Brain microvascular endothelial cell (primary cell): ENCODE measurements around the gene SHISA6.

ENCODE experiments used
- DNase-seq: peaks from one replicate; pipeline ENCODE4 v3.0.0-alpha.2; 2020
- H3K27ac ChIP-seq: fragments of 250-450 bp; sonication (Bioruptor Pico); 2 replicates; pipeline ENCODE4 v1.5.1; 2020; ENCODE audit warnings: mild to moderate bottlenecking, moderate library complexity
- H3K27me3 ChIP-seq: fragments of 250-450 bp; sonication (Bioruptor Pico); replicated peaks from 2 replicates; pipeline ENCODE4 v1.5.1; 2020; ENCODE audit warnings: mild to moderate bottlenecking
- H3K36me3 ChIP-seq: fragments of 250-450 bp; sonication (Bioruptor Pico); replicated peaks from 2 replicates; pipeline ENCODE4 v1.5.1; 2020; ENCODE audit warnings: mild to moderate bottlenecking
- H3K4me3 ChIP-seq: 2 replicates; pipeline ENCODE4 v1.5.1; 2011; ENCODE audit warnings: low read depth, mild to moderate bottlenecking, control low read depth, low read length, moderate library complexity
- CTCF ChIP-seq: IDR thresholded peaks from 2 replicates; pipeline ENCODE4 v1.5.1; 2011; ENCODE audit warnings: low read depth, mild to moderate bottlenecking, moderate library complexity, low read length, control low read depth, inconsistent platforms; ENCODE audit errors: missing control alignments
- in situ Hi-C: cut with HindIII; loops from 2 replicates; pipeline ENCODE4 v1.10.0; 2017; ENCODE audit warnings: low sequenced_read_pairs, low pct_ligation_motif_present

The SHISA6 gene

GRCh38 chr17:11380761-11381160 lies 139.7 kb downstream of the SHISA6 start:
- Histone ChIP-seq H3K27me3 (no peaks in the 10 kb centered on the region), H3K4me3 (no peak overlapping the region), H3K36me3 (no peaks in the 10 kb centered on the region), H3K27ac (no peak overlapping the region)
- no peak for DNase-seq
- in situ Hi-C loops: no loop called here
- TF ChIP-seq CTCF: no peak

GRCh38 chr17:11383157-11383556 lies 142.1 kb downstream of the SHISA6 start:
- Histone ChIP-seq H3K4me3 (no peak overlapping the region), H3K27ac (no peak overlapping the region), H3K36me3 (no peaks in the 10 kb centered on the region), H3K27me3 (no peaks in the 10 kb centered on the region)
- in situ Hi-C loops: no loop called here
- no peak for TF ChIP-seq CTCF
- DNase-seq: no peak

GRCh38 chr17:11384131-11384530 lies 143.1 kb downstream of the SHISA6 start:
- no peaks in the 10 kb centered on the region for H3K36me3 ChIP-seq
- H3K27me3 ChIP-seq: no peaks in the 10 kb centered on the region
- no peak for DNase-seq
- H3K4me3 ChIP-seq: no peak overlapping the region
- TF ChIP-seq CTCF: no peak
- no peak overlapping the region for H3K27ac ChIP-seq
- in situ Hi-C loops: no loop called here

GRCh38 chr17:11387610-11388009 lies 146.6 kb downstream of the SHISA6 start:
- no peaks in the 10 kb centered on the region for H3K27me3 ChIP-seq
- no peak for DNase-seq
- no peak for TF ChIP-seq CTCF
- H3K4me3 ChIP-seq: no peak overlapping the region
- in situ Hi-C loops: no loop called here
- no peak overlapping the region for H3K27ac ChIP-seq
- no peaks in the 10 kb centered on the region for H3K36me3 ChIP-seq

GRCh38 chr17:11388054-11388453 lies 147.0 kb downstream of the SHISA6 start:
- Histone ChIP-seq H3K27ac (no peak overlapping the region), H3K4me3 (no peak overlapping the region), H3K36me3 (no peaks in the 10 kb centered on the region), H3K27me3 (no peaks in the 10 kb centered on the region)
- no peak for DNase-seq
- in situ Hi-C loops: no loop called here
- no peak for TF ChIP-seq CTCF

- H3K4me3 ChIP-seq: no peak overlapping the region
- H3K27me3 ChIP-seq: no peaks in the 10 kb centered on the region
- H3K27ac ChIP-seq: no peak overlapping the region
- H3K36me3 ChIP-seq: no peaks in the 10 kb centered on the region
- TF ChIP-seq CTCF: no peak
- in situ Hi-C loops: no loop called here
- DNase-seq: no peak
These were observed 148.6 kb downstream of the SHISA6 start for GRCh38 chr17:11389583-11389982.
